Activated naive CD8-positive, alpha-beta T cell (primary cell): ENCODE data around the gene PLA2G4B.

Experiments
- H3K27ac Mint-ChIP-seq: one replicate; pipeline ENCODE4 v1.8.0; 2021; ENCODE audit warnings: mixed read lengths
- H3K27me3 Mint-ChIP-seq: one replicate; pipeline ENCODE4 v1.8.0; 2021; ENCODE audit warnings: mixed read lengths
- H3K36me3 Mint-ChIP-seq: one replicate; pipeline ENCODE4 v1.8.0; 2021; ENCODE audit warnings: mixed read lengths
- H3K4me1 Mint-ChIP-seq: one replicate; pipeline ENCODE4 v1.8.0; 2021; ENCODE audit warnings: low read depth, mixed read lengths
- H3K4me3 Mint-ChIP-seq: one replicate; pipeline ENCODE4 v1.8.0; 2021; ENCODE audit warnings: mild to moderate bottlenecking, mixed read lengths
- H3K9me3 Mint-ChIP-seq: one replicate; pipeline ENCODE4 v1.8.0; 2021; ENCODE audit warnings: low read depth, mixed read lengths

The PLA2G4B gene

GRCh38 chr15:41848631-41849030 lies 10.0 kb downstream of the PLA2G4B start:
- peaks cover 1% of the 10 kb centered on the region for H3K4me1 Mint-ChIP-seq
- H3K27me3 Mint-ChIP-seq: no peaks in the 10 kb centered on the region
- H3K36me3 Mint-ChIP-seq: no peaks in the 10 kb centered on the region
- no peak overlapping the region for H3K27ac Mint-ChIP-seq
- no peak overlapping the region for H3K4me3 Mint-ChIP-seq
- no peaks in the 10 kb centered on the region for H3K9me3 Mint-ChIP-seq

GRCh38 chr15:41849204-41849603 lies 10.6 kb downstream of the PLA2G4B start:
- Mint-ChIP-seq H3K9me3 (no peaks in the 10 kb centered on the region), H3K4me1 (peaks cover 1% of the 10 kb centered on the region), H3K4me3 (no peak overlapping the region), H3K36me3 (no peaks in the 10 kb centered on the region), H3K27me3 (no peaks in the 10 kb centered on the region), H3K27ac (no peak overlapping the region)

- Mint-ChIP-seq H3K27ac (no peak overlapping the region), H3K4me3 (no peak overlapping the region), H3K4me1 (peaks cover 1% of the 10 kb centered on the region), H3K9me3 (no peaks in the 10 kb centered on the region), H3K36me3 (no peaks in the 10 kb centered on the region), H3K27me3 (no peaks in the 10 kb centered on the region)
Observed at GRCh38 chr15:41849861-41850260, 11.2 kb downstream of the PLA2G4B start.

GRCh38 chr15:41850482-41851166 lies 12.0 kb downstream of the PLA2G4B start:
- Mint-ChIP-seq H3K36me3 (no peaks in the 10 kb centered on the region), H3K27ac (peak overlapping the region; percentile 61)

GRCh38 chr15:41851167-41851523 lies 12.5 kb downstream of the PLA2G4B start:
- Mint-ChIP-seq H3K9me3 (no peaks in the 10 kb centered on the region), H3K36me3 (no peaks in the 10 kb centered on the region), H3K27me3 (no peaks in the 10 kb centered on the region), H3K4me1 (peaks cover 1% of the 10 kb centered on the region), H3K4me3 (no peak overlapping the region), H3K27ac (no peak overlapping the region)

More at GRCh38 chr15:41850482-41851166, 12.0 kb downstream of the PLA2G4B start:
- Mint-ChIP-seq H3K4me3 (no peak overlapping the region), H3K4me1 (peaks cover 1% of the 10 kb centered on the region), H3K27me3 (no peaks in the 10 kb centered on the region), H3K9me3 (no peaks in the 10 kb centered on the region)

- Mint-ChIP-seq H3K4me3 (no peak overlapping the region), H3K36me3 (no peaks in the 10 kb centered on the region), H3K4me1 (peaks cover 1% of the 10 kb centered on the region), H3K27ac (no peak overlapping the region), H3K9me3 (no peaks in the 10 kb centered on the region), H3K27me3 (no peaks in the 10 kb centered on the region)
Observed at GRCh38 chr15:41851755-41852370, 13.2 kb downstream of the PLA2G4B start.

- H3K27ac Mint-ChIP-seq: no peak overlapping the region
- no peaks in the 10 kb centered on the region for H3K36me3 Mint-ChIP-seq
- no peaks in the 10 kb centered on the region for H3K9me3 Mint-ChIP-seq
- H3K4me1 Mint-ChIP-seq: peaks cover 1% of the 10 kb centered on the region
- no peaks in the 10 kb centered on the region for H3K27me3 Mint-ChIP-seq
- no peak overlapping the region for H3K4me3 Mint-ChIP-seq
Observed at GRCh38 chr15:41852736-41853590, 14.3 kb downstream of the PLA2G4B start.

GRCh38 chr15:41853831-41854230 lies 15.2 kb downstream of the PLA2G4B start:
- no peak overlapping the region for H3K4me3 Mint-ChIP-seq
- no peaks in the 10 kb centered on the region for H3K27me3 Mint-ChIP-seq
- H3K36me3 Mint-ChIP-seq: no peaks in the 10 kb centered on the region
- no peak overlapping the region for H3K27ac Mint-ChIP-seq
- H3K9me3 Mint-ChIP-seq: no peaks in the 10 kb centered on the region
- H3K4me1 Mint-ChIP-seq: peaks cover 1% of the 10 kb centered on the region

GRCh38 chr15:41854443-41854842 lies 15.8 kb downstream of the PLA2G4B start:
- Mint-ChIP-seq H3K27me3 (no peaks in the 10 kb centered on the region), H3K4me3 (no peak overlapping the region), H3K36me3 (no peaks in the 10 kb centered on the region), H3K27ac (no peak overlapping the region), H3K9me3 (no peaks in the 10 kb centered on the region), H3K4me1 (peaks cover 1% of the 10 kb centered on the region)

GRCh38 chr15:41855261-41855961 lies 16.8 kb downstream of the PLA2G4B start:
- Mint-ChIP-seq H3K4me1 (peaks cover 6% of the 10 kb centered on the region), H3K4me3 (no peak overlapping the region), H3K27me3 (no peaks in the 10 kb centered on the region), H3K27ac (no peak overlapping the region), H3K36me3 (no peaks in the 10 kb centered on the region), H3K9me3 (no peaks in the 10 kb centered on the region)

- Mint-ChIP-seq H3K4me3 (no peak overlapping the region), H3K4me1 (peaks cover 8% of the 10 kb centered on the region), H3K36me3 (no peaks in the 10 kb centered on the region), H3K9me3 (no peaks in the 10 kb centered on the region), H3K27me3 (no peaks in the 10 kb centered on the region), H3K27ac (no peak overlapping the region)
Observed at GRCh38 chr15:41856262-41856661, 17.6 kb downstream of the PLA2G4B start.

- H3K27me3 Mint-ChIP-seq: no peaks in the 10 kb centered on the region
- peaks cover 8% of the 10 kb centered on the region for H3K4me1 Mint-ChIP-seq
- no peaks in the 10 kb centered on the region for H3K36me3 Mint-ChIP-seq
- H3K4me3 Mint-ChIP-seq: no peak overlapping the region
- H3K9me3 Mint-ChIP-seq: no peaks in the 10 kb centered on the region
- H3K27ac Mint-ChIP-seq: no peak overlapping the region
Observed at GRCh38 chr15:41856716-41857115, 18.1 kb downstream of the PLA2G4B start.

GRCh38 chr15:41857316-41857715 lies 18.7 kb downstream of the PLA2G4B start:
- Mint-ChIP-seq H3K4me3 (no peak overlapping the region), H3K9me3 (no peaks in the 10 kb centered on the region), H3K36me3 (no peaks in the 10 kb centered on the region), H3K27ac (no peak overlapping the region), H3K4me1 (peaks cover 8% of the 10 kb centered on the region), H3K27me3 (no peaks in the 10 kb centered on the region)

GRCh38 chr15:41858756-41859155 lies 20.1 kb downstream of the PLA2G4B start:
- Mint-ChIP-seq H3K36me3 (no peaks in the 10 kb centered on the region), H3K4me1 (peaks cover 8% of the 10 kb centered on the region), H3K9me3 (no peaks in the 10 kb centered on the region), H3K27ac (no peak overlapping the region), H3K27me3 (no peaks in the 10 kb centered on the region), H3K4me3 (no peak overlapping the region)
